IMR-90 (cell line): ENCODE measurements around the gene ANKRD16. TPM values are rescaled to one million over a fixed set of nuclear protein-coding genes. Genes with fewer than 3 reads are reported as not detected.

ENCODE experiments used
- ATAC-seq: fragments of 200-7000 bp; cut with Tn5 transposase; 2 replicates; pipeline ENCODE4 v1.9.1; 2020; ENCODE audit warnings: low read depth, mild to moderate bottlenecking, moderate library complexity
- BruUV-seq: library from RNA; stranded (reverse); fragments of 400-500 nt; replicated peaks from 2 replicates; lab custom pipeline; 2021; lab: Mats Ljungman, UMichigan
- CTCF ChIA-PET: fragments of 300-600 bp; formaldehyde crosslinking; extraction: SDS; loops from one replicate; lab custom pipeline; 2021; ENCODE audit warnings: antibody characterized with exemption; lab: Yijun Ruan, JAX
- POLR2A ChIA-PET: fragments of 300-600 bp; sonication (Branson Sonifier 250); formaldehyde crosslinking; loops from one replicate; lab custom pipeline; 2022; ENCODE audit warnings: antibody characterized with exemption; ENCODE audit not compliant: unreplicated experiment; lab: Charles Lee
- DNase-seq: peaks from one replicate; pipeline ENCODE4 v3.0.0; 2013
- H2AFZ ChIP-seq: replicated peaks from 2 replicates; pipeline ENCODE3; 2013; ENCODE audit warnings: low read length, mild to moderate bottlenecking; ENCODE audit not compliant: poor library complexity
- H2AK5ac ChIP-seq: 2 replicates; pipeline ENCODE4 v1.6.1; 2013; ENCODE audit warnings: low read depth, low read length, inconsistent platforms
- H2AK9ac ChIP-seq: replicated peaks from 2 replicates; pipeline ENCODE3; 2013; ENCODE audit warnings: mild to moderate bottlenecking, low read depth, low read length, moderate library complexity; ENCODE audit not compliant: poor library complexity
- H2BK120ac ChIP-seq: 2 replicates; pipeline ENCODE4 v1.6.1; 2013; ENCODE audit warnings: low read depth, low read length, inconsistent platforms
- H2BK15ac ChIP-seq: 3 replicates; pipeline ENCODE4 v1.6.1; 2013; ENCODE audit warnings: low read depth, low read length, inconsistent platforms
- H2BK20ac ChIP-seq: 2 replicates; pipeline ENCODE4 v1.6.1; 2013; ENCODE audit warnings: low read depth, mild to moderate bottlenecking, inconsistent platforms, low read length, moderate library complexity
- H2BK5ac ChIP-seq: 2 replicates; pipeline ENCODE4 v1.6.1; 2013; ENCODE audit warnings: mild to moderate bottlenecking, low read depth, low read length, inconsistent platforms; ENCODE audit not compliant: poor library complexity, severe bottlenecking
- H3K14ac ChIP-seq: replicated peaks from 2 replicates; pipeline ENCODE4 v1.6.1; 2013; ENCODE audit warnings: low read depth, low read length, inconsistent platforms
- H3K18ac ChIP-seq: 2 replicates; pipeline ENCODE4 v1.6.1; 2013; ENCODE audit warnings: low read depth, low read length, control low read depth
- H3K23ac ChIP-seq: 2 replicates; pipeline ENCODE4 v1.6.1; 2013; ENCODE audit warnings: low read depth, low read length, inconsistent platforms
- H3K27ac ChIP-seq: 2 replicates; pipeline ENCODE4 v1.5.1; 2013; ENCODE audit warnings: mild to moderate bottlenecking, control low read depth, low read length; ENCODE audit not compliant: insufficient read depth
- H3K27me3 ChIP-seq: 2 replicates; pipeline ENCODE4 v1.6.1; 2013; ENCODE audit warnings: low read length; ENCODE audit not compliant: control insufficient read depth, insufficient read depth
- H3K36me3 ChIP-seq: 2 replicates; pipeline ENCODE4 v1.6.1; 2013; ENCODE audit warnings: low read length, mixed read lengths; ENCODE audit not compliant: control insufficient read depth, insufficient read depth
- H3K4ac ChIP-seq: 2 replicates; pipeline ENCODE4 v1.6.1; 2013; ENCODE audit warnings: low read depth, low read length, inconsistent platforms
- H3K4me1 ChIP-seq: 2 replicates; pipeline ENCODE4 v1.6.1; 2013; ENCODE audit warnings: low read length, mixed read lengths; ENCODE audit not compliant: control insufficient read depth, insufficient read depth
- H3K4me2 ChIP-seq: 2 replicates; pipeline ENCODE4 v1.6.1; 2013; ENCODE audit warnings: low read depth, mild to moderate bottlenecking, control low read depth, low read length, moderate library complexity
- H3K4me3 ChIP-seq: 2 replicates; pipeline ENCODE4 v1.5.1; 2013; ENCODE audit warnings: low read depth, mild to moderate bottlenecking, control low read depth, low read length, moderate library complexity; ENCODE audit not compliant: insufficient read depth
- H3K56ac ChIP-seq: 2 replicates; pipeline ENCODE4 v1.6.1; 2013; ENCODE audit warnings: low read length, inconsistent platforms; ENCODE audit not compliant: insufficient read depth; ENCODE audit errors: extremely low read depth
- H3K79me1 ChIP-seq, 2 experiments: 2 replicates each; pipeline ENCODE4 v1.6.1; 2013; ENCODE audit warnings: low read length in 2 of 2, inconsistent platforms in 1 of 2, low read depth in 1 of 2
- H3K9ac ChIP-seq: 2 replicates; pipeline ENCODE4 v1.6.1; 2013; ENCODE audit warnings: low read depth, low read length, control low read depth
- H3K9me1 ChIP-seq: 2 replicates; pipeline ENCODE4 v1.6.1; 2013; ENCODE audit warnings: low read length, inconsistent platforms; ENCODE audit not compliant: insufficient read depth
- H3K9me3 ChIP-seq: 2 replicates; pipeline ENCODE4 v1.6.1; 2013; ENCODE audit warnings: low read length; ENCODE audit not compliant: control insufficient read depth, insufficient read depth
- H4K20me1 ChIP-seq: 2 replicates; pipeline ENCODE4 v1.6.1; 2013; ENCODE audit warnings: low read length, inconsistent platforms; ENCODE audit not compliant: insufficient read depth
- H4K5ac ChIP-seq: 2 replicates; pipeline ENCODE4 v1.6.1; 2013; ENCODE audit warnings: mild to moderate bottlenecking, low read depth, low read length, control low read depth
- H4K8ac ChIP-seq, 2 experiments: 2 replicates each; pipeline ENCODE4 v1.6.1; 2013; ENCODE audit warnings: low read depth in 2 of 2, low read length in 2 of 2, control low read depth in 1 of 2, inconsistent platforms in 1 of 2
- H4K91ac ChIP-seq: 2 replicates; pipeline ENCODE4 v1.6.1; 2013; ENCODE audit warnings: low read depth, low read length, inconsistent platforms; ENCODE audit not compliant: insufficient read depth
- BHLHE40 ChIP-seq: fragments of 150-350 bp; IDR thresholded peaks from 2 replicates; pipeline ENCODE4 v1.6.1; 2016; ENCODE audit warnings: mild to moderate bottlenecking, low read depth, low read length
- CEBPB ChIP-seq: IDR thresholded peaks from 2 replicates; pipeline ENCODE4 v1.6.1; 2012; ENCODE audit warnings: low read depth, low read length, improper control_type of control experiment
- FOS ChIP-seq: fragments of 150-350 bp; IDR thresholded peaks from 2 replicates; pipeline ENCODE4 v1.6.1; 2016; ENCODE audit warnings: low read depth, low read length
- MAZ ChIP-seq: IDR thresholded peaks from 2 replicates; pipeline ENCODE4 v1.6.1; 2012; ENCODE audit warnings: low read depth, mild to moderate bottlenecking, low read length, improper control_type of control experiment, moderate library complexity, borderline replicate concordance
- MXI1 ChIP-seq: IDR thresholded peaks from 2 replicates; pipeline ENCODE4 v1.6.1; 2012; ENCODE audit warnings: low read depth, mild to moderate bottlenecking, low read length, moderate library complexity, borderline replicate concordance
- NFE2L2 ChIP-seq: fragments of 150-350 bp; IDR thresholded peaks from 2 replicates; pipeline ENCODE4 v1.6.1; 2016; ENCODE audit warnings: low read depth, mild to moderate bottlenecking, low read length
- RCOR1 ChIP-seq: IDR thresholded peaks from 2 replicates; pipeline ENCODE4 v1.6.1; 2012; ENCODE audit warnings: mild to moderate bottlenecking, low read length, improper control_type of control experiment; ENCODE audit not compliant: insufficient replicate concordance
- RFX5 ChIP-seq: IDR thresholded peaks from 2 replicates; pipeline ENCODE4 v1.8.0; 2012; ENCODE audit warnings: low read depth, mild to moderate bottlenecking, low read length, moderate library complexity
- WGBS, 2 experiments: methylation state at CpG; one replicate each; pipeline versions ENCODE4 v1.1.5 to v1.1.7; 2013; ENCODE audit warnings: missing lambda C conversion rate in 2 of 2; ENCODE audit not compliant: insufficient read length in 1 of 2; ENCODE audit errors: extremely low coverage in 2 of 2; 5-methylcytosine and 5-hydroxymethylcytosine counted together
- dilution Hi-C: fragments of 300-500 bp; cut with HindIII; formaldehyde crosslinking; loops from one replicate; pipeline ENCODE4 v1.14.3; 2018; ENCODE audit warnings: low sequenced_read_pairs; ENCODE audit not compliant: unreplicated experiment
- in situ Hi-C: fragments of 300-500 bp; cut with MboI; formaldehyde crosslinking; loops from 3 replicates; pipeline ENCODE4 v1.14.3; 2019; ENCODE audit warnings: low sequenced_read_pairs, inconsistent platforms, mixed read lengths
- intact Hi-C: fragments of 100-400 bp; cut with micrococcal nuclease; formaldehyde crosslinking; loops from 2 replicates; pipeline ENCODE4 v1.10.0; 2022
- polyA plus RNA-seq, 3 experiments: library from polyadenylated mRNA; depleted of rRNA; stranded (reverse); fragments of >200 nt; gene quantifications; 2 replicates each; pipeline ENCODE4 v1.2.3, GENCODE V29; 2012; ENCODE audit warnings: low replicate concordance in 1 of 3
- total RNA-seq: library from RNA; depleted of rRNA; stranded (reverse); fragments of >200 nt; gene quantifications from 2 replicates; pipeline ENCODE4 v1.2.3, GENCODE V29; 2012
- TF ChIP-seq, protein P1 (sequence below): fragments of 150-350 bp; IDR thresholded peaks from 2 replicates; pipeline ENCODE4 v1.6.1; 2017; ENCODE audit warnings: mild to moderate bottlenecking, antibody characterized with exemption, low read length, low read depth
- TF ChIP-seq, protein P2 (sequence below): conservative IDR thresholded peaks from 2 replicates; pipeline ENCODE4 v1.5.1; 2012; ENCODE audit warnings: mild to moderate bottlenecking, low read depth, low read length, improper control_type of control experiment
- TF ChIP-seq, protein P3 (sequence below): fragments of 150-350 bp; IDR thresholded peaks from 2 replicates; pipeline ENCODE4 v1.6.1; 2016; ENCODE audit warnings: low read depth, mild to moderate bottlenecking, low read length, moderate library complexity, borderline replicate concordance

The ANKRD16 gene
- total and polyA plus RNA-seq, 2 of the 4 experiments (the other 2 are of a cell fraction): 5.1 to 5.7 TPM

DNA sequence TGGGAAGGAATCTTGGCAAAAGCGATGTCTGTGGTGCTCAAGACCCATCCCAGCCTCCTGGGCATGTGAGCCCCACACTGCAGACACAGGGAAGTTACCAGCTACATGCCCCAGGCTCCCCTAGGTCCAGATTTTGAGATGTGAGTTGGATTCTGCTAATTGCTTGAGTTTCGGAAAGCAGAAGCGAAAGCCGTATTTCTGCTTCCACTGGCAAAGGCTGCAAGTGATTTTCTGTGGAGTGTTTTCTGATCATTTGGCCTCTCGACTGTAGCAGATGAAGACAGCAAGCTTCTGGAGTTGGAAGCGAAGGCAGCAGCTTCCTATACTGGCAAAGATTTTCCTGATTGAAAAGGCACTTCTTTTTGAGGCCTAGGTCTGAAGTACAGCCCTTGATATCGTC, 29.6 kb downstream of the ANKRD16 start:
- Histone ChIP-seq H4K20me1 (no peaks in the 10 kb centered on the region), H2AK5ac (0 out of 2 replicates have a peak overlapping the region, but pooled peaks have one; percentile 37), H2BK120ac (peak overlapping the region; percentile 47), H2BK5ac (no peak overlapping the region), H2AK9ac (no peak overlapping the region), H3K14ac (peak overlapping the region; percentile 1; the same call in 1 of the 2 replicates), H3K79me1 (no peaks in the 10 kb centered on the region), H4K91ac (peak overlapping the region; percentile 58; the same call in 1 of the 2 replicates), H3K23ac (no peak overlapping the region), H3K36me3 (peaks cover 3% of the 10 kb centered on the region; the same call in 1 of the 2 replicates), H2AFZ (no peak overlapping the region), H4K8ac (no peak overlapping the region), H3K56ac (peak overlapping the region; percentile 40; the same call in 1 of the 2 replicates), H2BK15ac (peak overlapping the region; percentile 56; the same call in 1 of the 3 replicates), H3K4me3 (no peak overlapping the region), H4K5ac (no peak overlapping the region), H3K4ac (peak overlapping the region; percentile 5), H3K9me1 (peaks cover 10% of the 10 kb centered on the region; the same call in 1 of the 2 replicates), H3K4me1 (peaks cover 10% of the 10 kb centered on the region), H3K4me2 (no peak overlapping the region), H2BK20ac (peak overlapping the region; percentile 64; the same call in 1 of the 2 replicates), H3K18ac (no peak overlapping the region), H3K9ac (no peak overlapping the region), H3K9me3 (no peaks in the 10 kb centered on the region), H3K27me3 (no peaks in the 10 kb centered on the region), H3K27ac (no peak overlapping the region)
- DNase-seq: no peak
- 71% methylated on average over 2 of the region's 7 CpGs; no CpG with 5 or more reads in 1 of the 2 experiments for WGBS, 2 experiments
- ATAC-seq: no peak
- POLR2A ChIA-PET: no interaction called here
- TF ChIP-seq, protein P1, sequence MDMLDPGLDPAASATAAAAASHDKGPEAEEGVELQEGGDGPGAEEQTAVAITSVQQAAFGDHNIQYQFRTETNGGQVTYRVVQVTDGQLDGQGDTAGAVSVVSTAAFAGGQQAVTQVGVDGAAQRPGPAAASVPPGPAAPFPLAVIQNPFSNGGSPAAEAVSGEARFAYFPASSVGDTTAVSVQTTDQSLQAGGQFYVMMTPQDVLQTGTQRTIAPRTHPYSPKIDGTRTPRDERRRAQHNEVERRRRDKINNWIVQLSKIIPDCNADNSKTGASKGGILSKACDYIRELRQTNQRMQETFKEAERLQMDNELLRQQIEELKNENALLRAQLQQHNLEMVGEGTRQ: no peak
- TF ChIP-seq, protein P2, sequence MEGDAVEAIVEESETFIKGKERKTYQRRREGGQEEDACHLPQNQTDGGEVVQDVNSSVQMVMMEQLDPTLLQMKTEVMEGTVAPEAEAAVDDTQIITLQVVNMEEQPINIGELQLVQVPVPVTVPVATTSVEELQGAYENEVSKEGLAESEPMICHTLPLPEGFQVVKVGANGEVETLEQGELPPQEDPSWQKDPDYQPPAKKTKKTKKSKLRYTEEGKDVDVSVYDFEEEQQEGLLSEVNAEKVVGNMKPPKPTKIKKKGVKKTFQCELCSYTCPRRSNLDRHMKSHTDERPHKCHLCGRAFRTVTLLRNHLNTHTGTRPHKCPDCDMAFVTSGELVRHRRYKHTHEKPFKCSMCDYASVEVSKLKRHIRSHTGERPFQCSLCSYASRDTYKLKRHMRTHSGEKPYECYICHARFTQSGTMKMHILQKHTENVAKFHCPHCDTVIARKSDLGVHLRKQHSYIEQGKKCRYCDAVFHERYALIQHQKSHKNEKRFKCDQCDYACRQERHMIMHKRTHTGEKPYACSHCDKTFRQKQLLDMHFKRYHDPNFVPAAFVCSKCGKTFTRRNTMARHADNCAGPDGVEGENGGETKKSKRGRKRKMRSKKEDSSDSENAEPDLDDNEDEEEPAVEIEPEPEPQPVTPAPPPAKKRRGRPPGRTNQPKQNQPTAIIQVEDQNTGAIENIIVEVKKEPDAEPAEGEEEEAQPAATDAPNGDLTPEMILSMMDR: no peak
- TF ChIP-seq FOS (no peak), MAZ (no peak), BHLHE40 (no peak), CEBPB (no peak), RCOR1 (no peak), RFX5 (no peak), NFE2L2 (no peak), MXI1 (no peak)
- TF ChIP-seq, protein P3, sequence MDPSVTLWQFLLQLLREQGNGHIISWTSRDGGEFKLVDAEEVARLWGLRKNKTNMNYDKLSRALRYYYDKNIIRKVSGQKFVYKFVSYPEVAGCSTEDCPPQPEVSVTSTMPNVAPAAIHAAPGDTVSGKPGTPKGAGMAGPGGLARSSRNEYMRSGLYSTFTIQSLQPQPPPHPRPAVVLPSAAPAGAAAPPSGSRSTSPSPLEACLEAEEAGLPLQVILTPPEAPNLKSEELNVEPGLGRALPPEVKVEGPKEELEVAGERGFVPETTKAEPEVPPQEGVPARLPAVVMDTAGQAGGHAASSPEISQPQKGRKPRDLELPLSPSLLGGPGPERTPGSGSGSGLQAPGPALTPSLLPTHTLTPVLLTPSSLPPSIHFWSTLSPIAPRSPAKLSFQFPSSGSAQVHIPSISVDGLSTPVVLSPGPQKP: no peak
- intact Hi-C loops: no loop called here
- BruUV-seq: no TSS peak
- CTCF ChIA-PET: interaction anchor here (1.0 kb wide), 1 partner anchor 30 kb away, joined by 3 read pairs; no protein-coding TSS in a partner anchor
- in situ Hi-C loops: loop anchor here (5.0 to 25.0 kb wide), 3 partner anchors 33 to 1023 kb away; partner anchors contain the start of gene AKR1E2
- dilution Hi-C loops: no loop called here
